Measurements from ENCODE around the gene FBXL17.

The FBXL17 gene

GRCh38 chr5:108206707-108207106, 175.2 kb downstream of the FBXL17 start:
- H3K4me3 ChIP-seq (ENCODE audit: low read depth, low read length) = no peak overlapping the region
- no peak for TF ChIP-seq CTCF (IDR thresholded peaks at IDR 0.05; ENCODE audit: low read depth, low read length, missing control alignments)
- no peak for DNase-seq (ENCODE audit: low read depth)

GRCh38 chr5:108201721-108202120, 180.2 kb downstream of the FBXL17 start:
- no peak overlapping the region for H3K4me3 ChIP-seq (ENCODE audit: low read depth, low read length)
- TF ChIP-seq CTCF (IDR thresholded peaks at IDR 0.05; ENCODE audit: low read depth, low read length, missing control alignments) = no peak
- no peak for DNase-seq (ENCODE audit: low read depth)

GRCh38 chr5:108196276-108196675, 185.6 kb downstream of the FBXL17 start:
- no peak for TF ChIP-seq CTCF (IDR thresholded peaks at IDR 0.05; ENCODE audit: low read depth, low read length, missing control alignments)
- no peak for DNase-seq (ENCODE audit: low read depth)
- no peak overlapping the region for H3K4me3 ChIP-seq (ENCODE audit: low read depth, low read length)

- no peak overlapping the region for H3K4me3 ChIP-seq (ENCODE audit: low read depth, low read length)
- TF ChIP-seq CTCF (IDR thresholded peaks at IDR 0.05; ENCODE audit: low read depth, low read length, missing control alignments) = no peak
- no peak for DNase-seq (ENCODE audit: low read depth)
Measured at GRCh38 chr5:108193021-108193795, 188.7 kb downstream of the FBXL17 start.

GRCh38 chr5:108184940-108185339, 197.0 kb downstream of the FBXL17 start:
- no peak for TF ChIP-seq CTCF (IDR thresholded peaks at IDR 0.05; ENCODE audit: low read depth, low read length, missing control alignments)
- DNase-seq (ENCODE audit: low read depth) = no peak
- no peak overlapping the region for H3K4me3 ChIP-seq (ENCODE audit: low read depth, low read length)

GRCh38 chr5:108181975-108182374, 199.9 kb downstream of the FBXL17 start:
- H3K4me3 ChIP-seq (ENCODE audit: low read depth, low read length) = no peak overlapping the region
- no peak for DNase-seq (ENCODE audit: low read depth)
- TF ChIP-seq CTCF (IDR thresholded peaks at IDR 0.05; ENCODE audit: low read depth, low read length, missing control alignments) = no peak

GRCh38 chr5:108174286-108174685, 207.6 kb downstream of the FBXL17 start:
- no peak for DNase-seq (ENCODE audit: low read depth)
- no peak overlapping the region for H3K4me3 ChIP-seq (ENCODE audit: low read depth, low read length)
- TF ChIP-seq CTCF (IDR thresholded peaks at IDR 0.05; ENCODE audit: low read depth, low read length, missing control alignments) = no peak

Data from GM12864 (cell line).